GM21576 (cell line): ENCODE measurements around the gene MTCH2.
"Not testable (repeated sequence)": the region's sequence is repeated elsewhere in the genome, so short reads cannot be mapped to it uniquely, and the experiment has no call there.

ENCODE experiments used
- ATAC-seq: cut with Tn5 transposase; IDR thresholded peaks from one replicate; pipeline ENCODE4 v1.9.1; 2021; ENCODE audit warnings: mild to moderate bottlenecking, moderate library complexity; ENCODE audit not compliant: unreplicated experiment

Gene MTCH2

DNA sequence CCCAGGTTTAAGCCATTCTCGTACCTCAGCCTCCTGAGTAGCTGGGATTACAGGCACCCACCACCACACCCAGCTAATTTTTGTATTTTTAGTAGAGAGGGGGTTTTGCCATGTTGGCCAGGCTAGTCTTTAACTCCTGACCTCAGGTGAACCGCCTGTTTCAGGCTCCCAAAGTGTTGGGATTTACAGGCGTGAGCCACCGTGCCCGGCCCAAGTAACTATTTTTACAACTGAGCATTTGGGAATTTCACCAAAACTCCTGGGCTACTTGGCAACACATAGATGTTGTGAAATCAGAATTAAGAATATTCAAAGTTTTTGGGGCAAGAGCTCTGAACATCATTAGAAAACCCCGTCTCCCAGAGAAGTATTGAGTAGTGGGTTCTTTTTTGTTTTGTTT lies 1.9 kb downstream of the MTCH2 start:
- ATAC-seq: not testable (repeated sequence)

DNA sequence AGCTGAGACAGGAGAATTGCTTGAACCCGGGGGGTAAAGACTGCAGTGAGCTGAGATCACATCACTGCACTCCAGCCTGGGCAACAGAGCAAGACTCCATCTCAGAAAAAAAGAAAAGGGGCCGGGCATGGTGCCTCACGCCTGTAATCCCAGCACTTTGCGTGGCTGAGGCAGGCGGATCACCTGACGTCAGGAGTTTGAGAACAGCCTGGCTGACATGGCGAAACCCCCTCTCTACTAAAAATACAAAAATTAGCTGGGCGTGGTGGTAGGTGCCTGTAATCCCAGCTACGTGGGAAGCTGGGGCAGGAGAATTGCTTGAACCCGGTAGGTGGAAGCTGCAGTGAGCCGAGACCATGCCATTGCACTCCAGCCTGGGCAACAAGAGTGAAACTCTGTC lies 6.0 kb downstream of the MTCH2 start:
- ATAC-seq: not testable (repeated sequence)

DNA sequence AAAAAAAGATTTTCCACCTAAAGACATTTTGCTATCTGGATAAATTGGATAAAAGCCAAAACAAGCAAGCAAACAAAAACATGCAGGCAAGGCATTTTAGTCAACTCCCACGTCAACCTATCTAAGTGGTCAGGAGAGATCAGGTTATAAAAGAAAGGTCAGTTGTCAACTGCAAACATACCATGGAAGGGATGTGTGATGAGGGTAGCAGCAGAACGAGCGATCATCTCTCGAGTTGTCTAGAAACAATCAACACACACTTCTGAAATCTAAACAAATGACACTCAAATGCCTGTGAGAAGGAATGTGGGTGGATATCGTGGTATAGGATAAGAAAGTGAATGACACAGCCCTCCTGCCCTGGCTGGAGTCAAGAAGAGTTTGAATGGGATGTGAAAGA lies 10.9 kb downstream of the MTCH2 start:
- no peak for ATAC-seq

DNA sequence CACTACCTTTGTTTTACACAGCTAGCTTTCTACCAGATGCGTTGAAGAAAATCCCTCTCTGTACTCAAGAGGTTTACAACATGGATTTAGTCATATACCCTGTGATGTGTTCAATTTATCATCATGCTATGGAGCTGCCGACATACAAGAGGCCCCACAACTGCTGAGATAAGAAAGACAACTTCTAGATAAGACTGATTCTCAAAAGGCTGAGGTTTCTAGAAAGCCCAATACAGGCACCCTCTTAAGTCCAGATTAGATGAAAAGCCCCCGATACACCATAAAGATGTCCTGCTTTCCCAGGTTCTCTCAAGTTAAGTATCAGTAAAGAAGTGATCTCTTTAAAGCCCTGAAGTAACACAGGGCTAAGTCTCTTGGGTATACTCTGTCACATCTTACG lies 14.3 kb downstream of the MTCH2 start:
- ATAC-seq: no peak

DNA sequence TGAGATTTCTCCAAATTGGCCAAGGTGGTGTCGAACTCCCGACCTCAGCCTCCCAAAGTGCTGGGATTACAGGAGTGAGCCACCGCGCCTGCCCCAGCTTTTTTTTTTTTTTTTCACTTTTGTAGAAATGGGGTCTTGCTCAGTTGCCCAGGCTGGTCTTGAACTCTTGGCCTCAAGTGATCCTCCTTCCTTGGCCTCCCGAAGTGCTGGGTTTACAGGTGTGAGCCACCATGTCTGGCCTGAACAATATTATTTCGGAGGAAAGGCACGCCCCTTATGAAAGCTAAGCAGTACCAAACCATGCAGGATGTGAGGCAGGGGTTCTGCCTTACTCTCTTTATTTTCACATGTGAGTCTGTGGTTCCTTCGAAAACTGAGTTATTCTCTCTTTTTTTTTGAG lies 16.1 kb downstream of the MTCH2 start:
- ATAC-seq: no peak

DNA sequence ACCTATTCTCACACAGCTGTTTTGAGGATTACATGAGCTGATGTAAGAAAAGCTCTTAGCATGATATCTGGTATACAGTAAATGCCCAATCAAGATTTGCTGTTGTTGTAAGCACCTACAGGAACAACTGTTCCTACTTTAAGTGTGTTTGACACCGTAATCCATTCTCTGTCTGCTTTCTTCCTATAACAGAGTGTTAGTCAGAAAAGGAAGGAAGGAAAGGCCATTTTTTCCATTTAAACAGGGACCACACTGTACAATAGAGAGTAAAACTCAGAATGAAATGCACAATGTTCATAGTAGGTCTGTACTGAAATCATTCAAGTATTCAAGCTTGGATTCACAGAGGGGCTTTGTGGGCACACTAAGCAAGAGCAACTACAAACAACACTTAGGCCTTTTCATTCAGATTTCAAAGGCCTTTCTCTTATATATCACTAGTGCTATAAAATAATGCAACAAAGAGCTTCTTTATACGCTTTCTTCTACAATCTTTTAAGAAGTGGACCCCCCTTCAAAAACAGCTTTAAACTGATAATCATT lies 21.5 kb downstream of the MTCH2 start:
- no peak for ATAC-seq

DNA sequence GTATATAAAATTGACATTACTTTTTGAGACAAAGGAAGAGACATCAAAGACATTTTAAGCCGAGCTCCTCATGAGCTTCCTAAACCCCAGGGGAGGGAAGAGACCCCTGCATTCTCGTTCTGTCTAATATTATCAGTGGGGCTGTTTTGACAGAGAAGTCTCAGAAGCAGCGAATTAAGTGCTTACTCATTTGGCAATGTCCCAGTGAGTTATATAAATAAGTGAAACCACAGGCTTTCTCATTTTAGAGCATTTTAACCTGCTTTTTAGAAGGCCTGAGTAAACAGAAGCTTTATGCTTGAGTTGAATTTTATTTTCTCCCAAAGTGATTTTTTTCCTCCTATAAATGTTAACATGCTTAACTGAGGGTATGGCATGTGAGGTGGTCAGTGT lies 24.9 kb downstream of the MTCH2 start:
- ATAC-seq: no peak

DNA sequence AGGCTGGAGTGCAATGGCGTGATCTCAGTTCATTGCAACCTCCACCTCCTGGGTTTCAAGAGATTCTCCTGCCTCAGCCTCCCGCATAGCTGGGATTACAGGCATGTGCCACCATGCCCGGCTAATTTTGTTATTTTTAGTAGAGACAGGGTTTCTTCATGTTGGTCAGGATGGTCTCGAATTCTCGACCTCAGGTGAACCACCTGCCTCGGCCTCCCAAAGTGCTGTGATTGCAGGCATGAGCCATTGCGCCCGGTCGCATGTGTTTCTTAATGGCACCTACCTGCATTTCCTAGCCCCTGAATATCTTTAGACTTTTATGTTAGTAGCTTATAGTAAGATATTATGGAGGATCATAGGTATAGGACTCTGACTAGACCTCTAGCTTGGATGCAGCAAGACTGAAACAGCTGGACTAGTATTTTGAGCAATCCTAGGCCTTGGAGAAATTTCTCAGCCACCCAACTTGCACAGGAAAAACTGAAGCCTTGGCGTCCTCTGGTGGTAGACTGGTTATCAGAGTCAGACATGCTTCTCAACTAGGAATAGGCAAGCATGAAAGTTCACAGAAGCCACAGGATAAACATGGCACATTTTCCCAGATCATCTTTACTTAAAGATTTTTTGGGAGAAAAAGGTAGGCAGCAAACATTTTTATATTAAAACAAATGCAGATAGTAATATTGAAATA lies 25.5 kb downstream of the MTCH2 start:
- no peak for ATAC-seq

DNA sequence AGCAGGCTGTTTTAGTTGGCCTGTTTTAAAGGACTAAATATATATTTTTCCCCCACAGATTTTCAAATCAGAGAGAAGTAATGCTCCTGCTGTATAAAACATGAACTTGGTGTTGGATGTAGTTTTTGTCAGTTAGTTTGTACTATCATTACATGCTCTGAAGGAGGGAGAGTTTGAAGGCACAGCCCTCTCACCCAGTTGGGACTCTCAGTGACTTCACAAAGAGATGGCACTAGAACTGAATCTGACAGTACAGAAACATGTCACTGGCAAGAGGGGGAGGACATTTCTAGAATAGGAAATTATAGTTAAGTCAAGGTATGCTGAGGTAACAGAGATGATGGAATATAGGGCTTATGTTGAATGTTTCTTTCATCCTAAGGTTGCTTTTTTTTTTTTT lies 27.1 kb downstream of the MTCH2 start:
- no peak for ATAC-seq

DNA sequence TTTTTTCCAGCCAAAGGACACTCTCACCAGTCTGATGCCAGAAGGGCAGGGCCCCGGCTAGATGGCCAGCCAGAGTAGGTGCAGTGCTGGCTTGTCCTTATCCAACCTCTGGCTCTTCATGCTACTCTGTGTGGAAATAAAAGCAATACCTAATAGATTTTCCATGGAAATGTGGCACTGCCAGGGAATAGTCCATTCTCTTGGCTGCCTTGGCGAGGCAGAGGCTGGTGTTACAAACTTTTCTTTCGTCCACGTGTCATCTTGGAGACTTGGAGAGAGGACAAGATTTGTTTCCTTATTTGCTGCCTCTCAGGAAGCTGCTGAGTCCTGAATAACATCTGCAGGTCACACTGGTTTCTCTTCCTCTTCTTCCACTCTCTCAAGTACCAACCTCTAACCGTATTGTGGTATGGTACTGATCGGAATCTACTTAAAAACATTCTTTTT lies 31.0 kb downstream of the MTCH2 start:
- ATAC-seq: peak; percentile 90

DNA sequence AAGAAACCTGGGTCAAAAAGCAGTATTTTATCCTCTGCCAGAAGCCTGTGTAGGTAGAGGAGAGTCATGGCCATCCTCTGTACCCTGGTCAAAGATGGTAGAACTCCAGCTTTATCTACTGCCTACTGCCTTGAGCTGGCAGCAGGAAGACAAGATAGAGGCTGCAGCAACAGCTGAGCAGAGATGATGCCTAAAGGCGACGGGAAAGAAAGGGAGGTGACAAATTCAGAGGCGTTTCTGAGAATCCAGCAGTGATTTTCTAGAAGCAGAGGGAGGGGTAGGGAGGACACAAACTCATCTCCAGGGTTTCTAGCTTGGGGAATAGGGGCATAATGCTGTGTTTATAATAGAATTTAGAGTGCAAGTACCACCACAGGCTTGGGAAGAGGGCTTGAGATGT lies 32.7 kb downstream of the MTCH2 start:
- no peak for ATAC-seq

DNA sequence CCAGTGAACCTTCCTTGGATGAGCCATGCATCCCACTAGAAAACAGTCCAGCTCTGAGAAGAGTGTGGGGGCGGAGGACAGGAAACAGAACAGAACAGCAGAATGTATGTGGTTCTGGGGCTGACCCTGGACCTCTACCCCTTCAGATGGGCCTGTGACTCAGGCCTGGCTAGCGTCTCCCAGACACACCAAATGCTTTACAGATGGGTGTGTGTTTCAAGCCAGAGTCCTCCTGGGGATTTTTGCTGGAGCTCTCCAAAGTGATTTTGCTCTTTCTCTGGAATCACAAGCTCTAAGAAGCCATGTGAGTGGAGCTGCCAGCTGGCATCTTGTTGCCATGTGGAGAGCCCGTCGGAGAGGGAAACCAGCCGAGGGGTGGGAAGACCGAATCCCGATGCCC lies 35.0 kb downstream of the MTCH2 start:
- no peak for ATAC-seq

DNA sequence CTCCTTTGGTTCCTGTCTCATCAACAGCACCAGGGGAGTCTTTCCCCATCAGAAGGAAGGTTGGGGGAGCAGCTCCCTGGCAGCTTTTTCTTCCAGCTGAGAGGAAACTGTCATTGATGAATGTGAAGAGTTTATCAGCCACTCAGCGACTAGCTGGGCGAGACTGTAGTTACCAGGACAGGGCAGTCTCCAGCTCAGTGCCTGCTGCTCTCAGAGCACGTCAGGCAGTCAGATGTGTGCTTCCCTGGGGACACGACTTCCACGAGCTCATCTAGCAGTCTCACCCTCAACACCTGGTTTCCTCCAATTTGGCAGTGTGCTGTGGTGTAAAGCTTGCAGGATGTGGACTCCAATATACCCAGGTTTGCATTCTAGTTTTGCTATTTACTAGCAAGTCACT lies 35.6 kb downstream of the MTCH2 start:
- ATAC-seq: no peak

DNA sequence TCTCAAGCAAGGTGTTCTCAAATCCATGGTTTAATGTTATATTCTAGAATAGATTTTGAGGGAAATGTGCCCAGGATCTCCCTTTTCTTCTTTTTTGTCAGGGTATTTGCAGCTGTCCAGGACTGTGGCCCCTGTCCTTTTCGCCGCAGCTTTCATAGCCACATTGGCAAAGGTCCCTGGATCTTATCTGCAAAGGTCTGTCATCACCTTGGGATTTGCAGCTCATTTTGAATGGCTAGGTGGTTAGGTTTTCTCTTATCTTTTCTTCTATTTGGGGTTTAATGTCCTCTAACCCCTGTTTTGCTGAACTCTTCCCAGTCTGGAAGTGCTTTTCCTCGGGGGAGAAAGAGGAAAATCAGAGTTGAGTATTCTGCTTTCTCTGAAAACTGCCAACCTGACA lies 36.4 kb downstream of the MTCH2 start:
- ATAC-seq: no peak

DNA sequence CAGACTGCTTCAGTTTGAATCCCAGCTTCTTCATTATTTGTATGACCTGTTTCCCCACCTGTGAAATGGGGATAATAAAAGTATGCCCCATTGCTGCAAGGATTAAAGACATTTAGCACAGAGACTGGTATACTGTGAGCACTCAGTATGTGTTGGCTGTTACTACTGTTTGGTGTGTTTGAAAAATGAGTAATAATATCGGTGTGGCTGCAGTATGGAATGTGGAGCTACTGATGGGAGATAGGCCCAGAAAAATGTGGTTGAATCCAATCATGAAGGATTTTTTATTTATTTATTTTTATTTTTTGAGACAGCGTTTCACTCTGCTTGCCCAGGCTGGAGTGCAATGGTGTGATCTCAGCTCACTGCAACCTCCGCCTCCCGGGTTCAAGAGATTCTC lies 39.1 kb downstream of the MTCH2 start:
- no peak for ATAC-seq

DNA sequence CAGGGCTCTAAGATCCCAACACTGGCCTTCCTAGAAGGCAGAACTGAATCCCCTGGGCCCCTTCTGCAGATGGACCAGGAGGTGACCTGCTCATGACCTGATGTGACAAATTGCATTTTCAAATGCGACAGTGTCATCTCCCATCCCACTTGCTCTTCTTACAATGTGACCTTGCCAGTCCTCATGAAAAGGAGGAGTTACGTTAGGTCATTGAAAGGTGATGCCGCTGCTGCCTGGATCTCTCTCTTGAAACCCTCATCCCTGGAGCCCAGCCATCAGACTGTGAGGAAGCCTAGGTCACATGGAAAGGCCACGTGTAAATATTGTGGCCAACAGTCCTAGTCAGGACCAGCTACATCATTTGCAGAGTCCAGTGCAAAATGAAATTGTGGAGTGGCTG lies 42.5 kb downstream of the MTCH2 start:
- no peak for ATAC-seq

DNA sequence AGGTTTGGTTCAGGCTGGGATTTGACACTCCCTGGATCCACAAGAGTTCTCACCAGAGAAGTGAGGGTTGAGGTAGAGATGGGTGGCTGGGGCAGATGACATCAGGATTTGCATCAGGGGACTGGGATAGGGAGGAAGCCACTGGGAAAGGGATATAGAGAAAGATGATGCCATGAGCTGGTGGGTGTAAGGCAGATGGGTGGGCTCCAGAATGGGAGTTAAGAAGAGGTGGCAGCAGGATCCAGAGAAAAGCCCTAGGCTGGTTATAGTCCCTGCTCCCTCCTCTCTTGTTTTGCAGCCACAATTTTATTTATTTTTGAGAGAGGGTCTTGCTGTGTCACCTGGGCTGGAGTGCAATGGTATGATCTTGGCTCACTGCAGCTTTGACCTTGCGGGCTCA lies 46.4 kb downstream of the MTCH2 start:
- no peak for ATAC-seq

DNA sequence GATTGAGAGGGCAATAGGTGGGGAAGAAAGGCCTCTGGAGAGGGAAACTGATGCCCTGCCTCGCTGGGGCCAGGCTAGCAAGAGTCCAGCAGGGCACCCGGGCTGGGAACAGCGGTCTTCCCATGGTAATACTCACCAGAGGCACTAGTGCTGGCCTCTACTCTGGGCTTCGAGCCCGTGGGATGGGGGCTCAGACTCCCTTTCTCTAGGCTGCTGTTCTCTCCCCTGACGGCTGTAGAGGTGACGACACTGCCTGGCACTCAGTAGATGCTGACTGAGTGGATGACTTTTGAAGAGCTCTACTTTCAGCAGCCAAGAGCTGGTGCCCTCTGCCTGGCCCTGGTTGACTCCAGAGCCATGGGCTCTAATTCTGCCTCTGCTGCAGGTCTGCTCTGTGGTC lies 47.3 kb downstream of the MTCH2 start:
- no peak for ATAC-seq

DNA sequence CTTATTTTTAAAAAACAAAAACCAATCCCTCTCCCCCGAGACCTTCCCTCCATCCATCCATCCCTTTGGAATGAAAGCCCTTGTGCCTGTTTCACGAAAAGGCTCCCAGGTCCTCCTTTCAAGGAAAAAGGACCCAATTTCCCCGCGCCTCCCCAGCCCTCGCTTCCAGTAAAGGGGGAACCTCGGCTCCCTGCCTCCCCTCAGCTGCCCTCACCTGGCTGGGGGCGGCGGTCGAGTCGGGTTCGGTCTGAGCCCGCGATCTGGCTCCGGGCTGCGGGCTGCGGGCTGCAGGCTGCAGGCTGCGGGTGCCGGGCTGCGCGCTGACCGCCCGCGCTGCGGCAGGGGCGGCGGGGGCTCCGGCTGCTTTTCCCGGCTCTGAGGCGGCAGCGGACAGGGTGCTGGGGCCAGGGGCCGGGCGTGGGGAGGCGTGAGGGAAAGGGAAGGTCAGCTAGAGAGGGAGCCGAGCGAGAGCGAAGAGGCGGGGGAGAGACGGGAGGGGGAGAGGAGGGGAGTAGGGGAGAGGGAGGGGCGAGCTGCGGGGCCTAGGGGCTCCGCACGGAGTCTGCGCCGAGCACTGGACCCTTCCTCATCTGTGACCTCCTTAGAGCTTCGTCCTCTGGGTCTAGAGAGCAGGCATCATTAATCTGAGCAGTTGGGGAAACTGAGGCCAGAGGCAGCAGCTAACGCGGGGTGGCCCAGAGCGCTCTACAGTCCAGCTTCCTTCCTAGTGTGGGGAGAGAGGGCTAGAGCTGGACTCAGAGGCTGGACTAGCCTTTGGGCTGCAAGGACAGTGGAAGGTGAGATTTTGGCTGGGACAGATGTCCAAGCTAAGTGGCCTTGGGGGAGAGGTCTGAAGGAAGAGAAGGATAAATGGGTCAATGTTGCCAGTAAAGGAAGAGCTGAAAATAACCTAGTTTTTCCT lies 48.2 kb downstream of the MTCH2 start, which contains the start of gene C1QTNF4:
C1QTNF4 (minus strand) TSS at position 478 of the 922 bp plus-strand sequence. CDS start 3,601 bp downstream, outside the sequence.
- no peak for ATAC-seq

DNA sequence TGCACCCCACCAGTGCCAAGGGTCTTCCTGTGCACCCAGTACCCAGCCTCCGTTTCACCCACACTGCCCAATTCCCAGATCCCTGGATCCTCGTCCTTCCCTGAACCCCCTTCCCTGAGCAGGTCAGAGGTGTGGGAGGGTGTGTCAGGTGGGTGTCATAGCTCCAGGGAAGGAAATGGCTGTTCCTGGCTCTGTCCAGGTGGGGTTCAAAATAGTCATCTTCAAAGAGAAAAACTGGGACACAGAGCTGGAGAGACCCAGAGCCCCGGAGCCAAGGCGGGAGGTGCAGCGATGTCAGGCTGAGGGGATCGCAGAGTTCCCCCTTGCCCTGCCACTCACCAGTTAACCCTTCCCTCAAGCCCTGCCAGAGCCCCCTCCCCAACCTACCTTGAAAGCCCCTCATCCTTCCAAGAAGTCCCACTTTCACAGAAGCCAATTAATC lies 48.8 kb downstream of the MTCH2 start:
- ATAC-seq: no peak

DNA sequence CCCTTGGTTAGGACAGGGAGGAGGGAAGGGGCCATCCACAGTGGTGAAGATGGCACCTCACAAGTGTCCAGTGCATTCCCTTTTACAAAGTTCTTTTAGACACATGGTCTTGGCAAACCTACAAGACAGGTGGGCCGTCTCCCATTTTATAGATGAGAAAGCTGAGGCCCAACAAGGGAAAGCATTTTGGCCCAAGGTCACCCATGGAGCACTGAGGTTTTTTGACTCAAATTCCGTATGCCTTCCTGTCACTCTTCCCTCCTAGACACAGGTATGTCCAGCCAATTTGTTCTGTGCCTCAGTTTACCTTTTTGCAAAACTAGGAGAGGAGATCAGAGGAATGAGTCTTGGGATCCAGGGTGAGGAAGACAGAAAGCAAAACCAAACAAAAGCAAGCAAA lies 49.4 kb downstream of the MTCH2 start:
- ATAC-seq: no peak

DNA sequence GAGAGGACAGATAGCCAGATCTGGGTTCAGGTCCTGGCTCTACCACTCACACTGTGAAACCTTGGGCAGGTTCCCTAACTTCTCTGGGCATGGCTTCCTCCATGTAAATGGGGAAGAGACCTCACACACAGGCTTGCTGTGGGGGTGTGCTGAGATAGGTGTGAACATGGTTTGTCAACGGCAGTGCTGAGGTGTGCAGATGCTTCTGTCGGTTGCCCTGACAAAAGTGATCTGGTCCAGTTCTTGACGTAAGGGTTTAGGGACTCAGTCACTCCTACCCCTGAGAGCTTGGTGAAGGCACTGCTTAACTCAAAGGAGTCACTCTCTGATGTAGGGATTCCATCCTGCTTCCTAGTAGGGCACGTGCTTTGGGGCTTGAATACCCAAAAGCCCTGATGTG lies 50.1 kb downstream of the MTCH2 start:
- ATAC-seq: no peak
